HG02571 (cell line): ENCODE results near the gene METTL8.
"Not testable (repeated sequence)": the region's sequence is repeated elsewhere in the genome, so short reads cannot be mapped to it uniquely, and the experiment has no call there.

Experiments
- ATAC-seq: cut with Tn5 transposase; IDR thresholded peaks from one replicate; pipeline ENCODE4 v1.9.1; 2021; ENCODE audit warnings: mild to moderate bottlenecking, moderate library complexity; ENCODE audit not compliant: unreplicated experiment

Gene METTL8

DNA sequence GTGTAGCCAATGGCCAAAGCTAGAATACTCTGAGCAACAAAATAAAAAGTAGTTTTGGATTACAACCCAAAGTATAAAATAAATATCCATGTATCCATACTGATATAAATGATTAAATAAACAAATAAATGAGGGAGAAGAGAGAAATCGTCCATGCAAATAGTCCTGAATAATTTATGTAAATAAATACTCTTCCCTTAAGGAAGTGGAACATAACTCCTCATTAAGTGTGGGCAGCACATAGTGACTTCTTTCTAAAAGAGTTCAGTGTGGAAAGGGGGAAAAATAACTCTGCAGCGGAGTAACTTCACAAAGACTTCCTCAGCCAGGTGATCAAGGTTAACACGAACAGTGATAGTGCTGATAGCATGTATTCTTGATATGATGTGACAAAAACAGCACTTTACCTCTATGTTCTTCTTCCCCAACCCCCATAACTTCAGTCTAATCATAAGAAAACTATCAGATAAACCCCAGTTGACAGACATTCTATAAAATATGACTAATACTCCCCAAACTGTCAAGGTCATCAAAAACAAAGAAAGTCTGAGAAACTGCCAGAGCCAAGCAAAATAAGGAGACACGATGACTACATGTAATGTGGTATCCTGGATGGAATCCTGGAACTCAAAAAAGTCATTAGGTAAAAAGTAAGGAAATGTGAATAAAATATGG, 30.7 kb downstream of the METTL8 start:
- no peak for ATAC-seq

- ATAC-seq: no peak
Observed at GRCh38 chr2:171401947-171402346, 31.8 kb downstream of the METTL8 start.

GRCh38 chr2:171400395-171400794, 33.4 kb downstream of the METTL8 start:
- ATAC-seq: no peak

GRCh38 chr2:171399292-171399691, 34.5 kb downstream of the METTL8 start:
- ATAC-seq: no peak

- ATAC-seq: no peak
Observed at GRCh38 chr2:171394164-171394740, 39.5 kb downstream of the METTL8 start.

DNA sequence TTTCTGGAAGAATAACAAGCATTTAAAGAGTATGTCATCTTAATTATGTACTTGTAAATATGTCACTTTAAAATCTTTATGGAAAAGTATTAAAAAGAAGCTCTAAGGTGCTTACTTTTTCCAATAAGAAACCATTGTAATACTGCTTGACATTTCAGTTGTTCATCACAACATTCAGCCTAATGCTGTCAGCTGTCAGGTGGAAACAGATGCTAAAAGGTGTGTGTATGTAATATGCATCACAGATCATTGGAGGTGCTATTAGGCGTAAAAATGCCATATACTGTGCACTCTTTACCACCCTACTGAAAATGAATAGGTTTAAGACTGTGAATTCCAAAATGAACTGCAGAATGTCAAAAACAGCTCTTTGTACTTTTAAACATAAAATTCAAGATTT, 40.3 kb downstream of the METTL8 start:
- ATAC-seq: no peak

DNA sequence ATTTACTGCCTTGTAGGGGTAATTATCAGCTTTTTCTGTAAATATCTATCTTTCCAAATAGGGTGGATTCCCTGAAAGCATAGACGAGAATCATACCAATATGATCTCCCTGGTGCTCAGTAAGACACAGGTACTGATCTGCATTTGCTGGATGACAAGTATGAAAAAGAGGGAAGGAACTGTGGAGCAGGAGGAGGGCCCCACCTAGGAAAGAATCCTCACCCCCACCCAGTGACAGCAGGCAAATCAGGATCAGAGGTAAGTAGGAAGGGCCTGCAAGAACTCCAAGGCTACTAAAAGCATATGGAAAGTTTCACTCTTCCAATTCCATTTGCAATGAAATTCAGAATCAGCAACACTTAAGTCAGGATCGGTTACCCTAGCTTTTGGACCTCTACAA, 42.3 kb downstream of the METTL8 start:
- ATAC-seq: no peak

GRCh38 chr2:171390941-171391516, 42.8 kb downstream of the METTL8 start:
- ATAC-seq: no peak

DNA sequence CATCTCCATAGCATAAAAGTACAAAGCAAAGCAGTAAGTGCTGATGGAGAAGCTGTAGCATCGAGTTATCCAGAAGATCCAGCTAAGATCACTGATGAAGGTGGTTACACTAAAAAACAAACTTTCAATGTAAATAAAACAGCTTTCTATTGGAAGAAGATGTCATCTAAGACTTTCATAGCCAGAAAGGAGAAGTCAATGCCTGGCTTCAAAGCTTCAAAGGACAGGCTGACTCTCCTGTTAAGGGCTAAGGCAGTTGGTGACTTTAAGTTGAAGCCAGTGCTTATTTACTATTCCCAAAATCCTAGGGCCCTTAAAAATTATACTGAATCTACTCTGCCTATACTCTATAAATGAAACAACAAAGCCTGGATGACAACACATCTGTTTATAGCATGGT, 44.0 kb downstream of the METTL8 start:
- ATAC-seq: no peak

DNA sequence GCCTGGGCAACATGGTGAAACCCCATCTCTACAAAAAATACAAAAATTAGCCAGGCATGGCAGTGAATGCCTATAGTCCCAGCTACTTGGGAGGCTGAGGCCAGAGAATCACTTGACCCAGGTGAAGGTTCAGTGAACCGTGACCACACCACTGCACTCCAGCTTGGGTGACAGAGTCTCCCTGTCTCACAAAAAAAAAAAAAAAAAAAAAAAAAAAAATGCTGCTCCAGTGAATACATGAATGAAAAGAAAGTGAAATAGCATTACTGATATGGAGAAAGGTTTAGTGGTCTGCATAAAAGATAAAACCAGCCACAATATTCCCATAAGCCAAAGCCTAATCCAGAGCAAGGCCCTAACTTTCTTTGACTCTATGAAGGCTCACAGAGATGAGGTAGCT, 44.5 kb downstream of the METTL8 start:
- no peak for ATAC-seq

DNA sequence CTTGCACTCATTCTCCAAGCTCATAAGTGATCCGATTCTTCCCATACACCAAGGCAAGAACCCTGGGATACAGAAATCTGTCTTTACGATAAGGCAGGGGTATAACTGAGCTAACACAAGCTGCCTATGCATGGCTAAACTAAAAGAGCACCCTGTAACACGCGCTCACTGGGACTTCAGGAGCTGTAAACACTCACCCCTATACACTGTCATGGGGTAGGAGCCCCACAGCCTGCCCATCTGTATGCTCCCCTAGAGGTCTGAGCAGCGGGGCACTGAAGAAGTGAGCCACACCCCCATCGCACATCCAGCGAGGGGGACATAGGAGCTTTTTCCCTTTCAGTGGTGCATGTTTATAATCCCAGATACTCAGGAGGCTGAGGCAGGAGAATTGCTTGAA, 46.7 kb downstream of the METTL8 start:
- ATAC-seq: no peak

DNA sequence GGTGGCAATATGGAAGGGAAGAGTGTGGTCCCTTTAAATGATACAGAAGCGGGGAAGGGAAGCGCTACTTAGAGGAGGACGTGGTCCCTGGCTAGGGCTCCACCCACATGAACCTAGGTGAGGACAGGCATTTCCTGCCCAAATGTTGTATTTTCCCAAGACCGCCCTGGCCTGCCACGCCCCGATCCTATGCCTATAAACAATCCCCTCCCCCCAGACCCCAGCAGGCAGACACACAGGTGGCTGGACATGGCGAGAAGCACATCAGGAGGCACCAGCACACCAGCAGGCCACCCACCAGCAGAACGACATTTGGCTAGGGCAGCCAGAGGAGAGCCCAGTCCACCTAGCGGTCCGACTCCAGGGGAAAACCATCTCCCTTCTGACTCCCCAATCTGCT, 47.2 kb downstream of the METTL8 start:
- no peak for ATAC-seq

DNA sequence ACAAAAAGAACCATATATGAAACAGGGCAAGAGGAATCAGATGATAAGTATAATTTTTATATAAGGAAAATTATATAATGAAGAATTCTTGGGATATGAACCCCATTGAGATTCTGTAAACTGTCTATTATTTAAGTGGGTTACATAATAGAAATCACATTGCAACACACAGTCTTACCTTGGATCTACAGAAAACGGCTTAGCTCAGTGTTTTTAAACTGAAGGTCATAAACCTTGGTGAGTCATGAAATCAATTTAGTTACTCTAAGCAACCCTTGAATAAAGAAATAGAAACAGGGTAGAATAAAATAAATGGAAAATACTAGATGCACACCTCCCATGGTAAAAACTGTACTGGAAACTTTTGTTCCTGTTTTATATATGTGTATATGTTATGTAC, 50.7 kb downstream of the METTL8 start:
- ATAC-seq: no peak

GRCh38 chr2:171382175-171382574, 51.6 kb downstream of the METTL8 start:
- not testable (repeated sequence) for ATAC-seq

GRCh38 chr2:171377852-171378251, 55.9 kb downstream of the METTL8 start:
- not testable (repeated sequence) for ATAC-seq

DNA sequence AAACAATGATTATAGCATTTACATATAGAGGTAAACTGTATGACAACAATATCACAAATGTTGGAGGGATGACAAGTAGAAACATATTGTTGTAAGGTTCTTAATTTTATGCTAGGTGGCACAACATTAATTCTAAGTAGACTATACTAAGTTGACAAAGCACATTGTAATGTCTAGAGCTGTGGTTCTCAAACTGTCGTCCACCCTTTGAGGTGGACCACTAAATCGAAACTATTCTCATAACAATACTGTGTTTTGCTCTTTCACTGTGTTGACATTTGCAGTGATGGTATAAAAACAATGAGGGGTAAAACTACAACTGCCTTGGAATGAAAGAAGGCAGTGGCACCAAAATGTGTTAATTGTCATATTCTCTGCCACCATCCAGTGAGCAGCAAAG, 66.1 kb downstream of the METTL8 start:
- ATAC-seq: no peak

DNA sequence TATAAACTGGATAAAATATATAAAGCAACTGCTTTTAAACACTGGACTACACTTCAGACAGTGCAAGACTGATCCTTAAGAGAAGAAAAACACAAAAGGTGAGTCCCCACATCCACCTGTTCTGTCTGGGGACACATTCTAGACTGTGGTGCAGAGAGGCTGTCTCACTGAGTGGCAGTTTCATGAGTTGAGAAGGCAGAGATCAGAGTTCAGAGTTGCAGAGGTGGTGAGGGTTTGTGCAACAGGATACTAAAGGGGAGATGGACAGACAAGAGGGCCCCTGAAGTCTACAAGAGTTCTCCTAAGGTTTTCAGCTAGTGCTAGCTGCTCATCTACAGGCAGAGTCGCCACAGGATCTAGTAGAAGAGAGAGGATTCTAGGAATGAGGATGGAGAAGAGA, 68.0 kb downstream of the METTL8 start:
- ATAC-seq: no peak

DNA sequence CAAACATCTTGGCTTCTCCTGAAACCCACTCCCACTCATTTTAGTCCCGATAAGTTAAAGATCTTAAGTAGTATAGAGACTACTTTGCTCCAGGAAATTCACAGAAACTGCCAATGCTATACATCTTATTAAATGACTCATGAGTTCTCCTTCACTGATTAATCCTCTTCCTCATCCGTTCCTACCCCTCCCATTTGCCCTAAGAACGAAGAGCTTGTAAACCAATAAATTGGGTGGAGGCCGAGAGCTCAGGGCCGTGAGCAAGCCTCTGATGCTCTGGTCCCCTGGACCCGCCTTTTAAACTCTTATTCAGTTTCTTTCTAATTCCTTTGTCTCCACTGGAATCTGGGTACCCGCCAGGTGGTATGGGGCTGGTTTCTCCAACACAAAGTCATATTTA, 68.6 kb downstream of the METTL8 start:
- ATAC-seq: no peak

DNA sequence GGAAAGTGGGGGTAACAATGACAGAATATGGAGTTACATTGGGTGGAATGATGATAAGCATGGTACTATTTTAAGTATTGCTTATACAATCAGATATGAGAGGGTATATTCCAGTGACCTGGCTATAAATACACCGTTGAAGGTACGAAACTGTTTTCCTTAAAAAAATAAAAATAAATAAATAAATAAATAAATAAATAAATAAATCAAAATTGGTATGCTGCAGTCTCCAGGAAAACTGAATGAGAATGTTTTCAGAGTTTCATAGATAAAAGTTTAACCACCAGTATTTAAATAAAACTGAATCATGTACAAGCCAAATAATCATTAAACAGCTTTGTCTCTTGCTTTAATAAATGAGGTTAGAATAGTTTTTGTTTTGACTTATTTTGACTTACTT, 71.4 kb downstream of the METTL8 start:
- no peak for ATAC-seq

- ATAC-seq: no peak
Observed at GRCh38 chr2:171360905-171361304, 72.9 kb downstream of the METTL8 start.

DNA sequence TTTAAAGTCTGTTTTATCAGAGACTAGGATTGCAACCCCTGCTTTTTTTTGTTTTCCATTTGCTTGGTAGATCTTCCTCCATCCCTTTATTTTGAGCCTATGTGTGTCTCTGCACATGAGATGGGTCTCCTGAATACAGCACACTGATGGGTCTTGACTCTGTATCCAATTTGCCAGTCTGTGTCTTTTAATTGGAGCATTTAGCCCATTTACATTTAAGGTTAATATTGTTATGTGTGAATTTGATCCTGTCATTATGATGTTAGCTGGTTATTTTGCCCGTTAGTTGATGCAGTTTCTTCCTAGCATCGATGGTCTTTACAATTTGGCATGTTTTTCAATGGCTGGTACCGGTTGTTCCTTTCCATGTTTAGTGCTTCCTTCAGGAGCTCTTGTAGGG, 80.0 kb downstream of the METTL8 start:
- not testable (repeated sequence) for ATAC-seq

GRCh38 chr2:171348056-171348455, 85.7 kb downstream of the METTL8 start:
- no peak for ATAC-seq

DNA sequence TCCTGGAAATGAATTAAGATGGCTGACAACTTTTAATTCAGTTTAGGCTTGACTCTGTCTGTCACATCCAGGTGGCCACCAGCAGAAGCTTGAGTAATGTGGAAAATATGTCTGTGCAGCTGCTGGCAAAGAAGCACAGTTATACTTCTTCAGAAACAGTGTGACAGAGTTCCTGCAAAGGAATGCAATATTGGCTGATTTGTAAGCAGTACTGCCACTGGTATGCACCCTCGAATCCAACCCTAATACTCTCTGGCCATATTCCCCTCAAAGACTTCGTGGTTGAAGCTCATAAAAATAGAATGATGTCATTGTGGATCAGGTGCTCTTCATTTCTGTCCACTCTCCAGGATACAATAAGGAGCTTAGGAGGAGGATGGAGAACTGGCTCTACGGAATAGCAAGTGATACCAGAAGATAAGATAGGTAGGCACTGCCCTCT, 86.2 kb downstream of the METTL8 start:
- ATAC-seq: no peak
